ENCODE measurements around the gene TAS2R30. TPM values are rescaled to one million over a fixed set of nuclear protein-coding genes. Genes with fewer than 3 reads are reported as not detected.
A peak's percentile ranks its signal among the peaks of the same experiment; 100 is the strongest.
"Not testable (repeated sequence)": the region's sequence is repeated elsewhere in the genome, so short reads cannot be mapped to it uniquely, and the experiment has no call there.

Gene TAS2R30
- total RNA-seq, 2 experiments from 2014 or later = 3.1 to 3.3 TPM

DNA sequence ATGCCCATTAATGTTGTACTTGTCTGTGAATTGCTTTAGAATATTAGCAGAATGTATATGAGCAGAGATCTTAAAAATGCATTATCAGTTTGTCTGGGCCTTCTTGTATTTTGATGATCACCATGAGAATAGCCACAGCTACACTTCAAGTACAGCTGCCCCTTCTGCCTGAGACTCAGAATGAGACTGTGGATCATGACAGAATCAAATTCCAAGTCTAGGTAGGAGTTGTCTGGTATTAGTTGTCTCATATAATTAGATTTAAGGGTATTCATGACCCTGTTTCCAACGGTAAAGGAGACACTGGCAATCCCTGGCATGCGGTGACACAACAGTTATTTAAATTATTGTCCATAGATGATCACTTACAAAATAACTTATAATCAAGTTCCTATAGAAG is 18.3 kb upstream of the TAS2R30 start:
- DNase-seq = no peak
- POLR2A ChIA-PET = no interaction called here
- Mint-ChIP-seq H3K27ac (no peak overlapping the region), H3K36me3 (peaks cover 43% of the 10 kb centered on the region), H3K9me3 (peaks cover 19% of the 10 kb centered on the region), H3K4me1 (peaks cover 2% of the 10 kb centered on the region), H3K27me3 (no peaks in the 10 kb centered on the region), H3K4me3 (no peak overlapping the region)
- ATAC-seq (ENCODE audit: low read depth) = no peak

DNA sequence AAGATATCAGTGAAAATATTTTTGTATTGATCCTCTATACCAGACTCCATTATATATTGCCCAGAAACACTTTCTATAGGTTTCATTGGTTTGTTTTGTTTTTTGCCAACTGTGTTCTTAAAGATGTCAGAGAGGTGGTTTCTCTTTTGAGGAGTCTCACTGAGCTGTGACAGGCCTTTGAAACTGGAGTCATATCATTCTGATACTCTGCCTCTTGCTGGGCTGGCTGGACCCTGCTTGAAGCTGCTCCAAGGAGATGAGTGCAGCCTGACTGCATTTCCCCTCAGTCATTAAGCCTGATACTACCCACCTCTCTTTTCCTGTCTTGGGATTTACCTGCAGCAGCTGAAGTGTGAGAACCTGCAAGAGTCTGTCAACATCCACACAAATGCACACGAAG is 16.4 kb upstream of the TAS2R30 start:
- H3K9me3 Mint-ChIP-seq = peaks cover 11% of the 10 kb centered on the region
- POLR2A ChIA-PET = no interaction called here
- ATAC-seq (ENCODE audit: low read depth) = no peak
- no peaks in the 10 kb centered on the region for H3K27me3 Mint-ChIP-seq
- peaks cover 38% of the 10 kb centered on the region for H3K36me3 Mint-ChIP-seq
- no peak for DNase-seq
- H3K4me3 Mint-ChIP-seq = no peak overlapping the region
- H3K4me1 Mint-ChIP-seq = peaks cover 2% of the 10 kb centered on the region
- H3K27ac Mint-ChIP-seq = no peak overlapping the region

DNA sequence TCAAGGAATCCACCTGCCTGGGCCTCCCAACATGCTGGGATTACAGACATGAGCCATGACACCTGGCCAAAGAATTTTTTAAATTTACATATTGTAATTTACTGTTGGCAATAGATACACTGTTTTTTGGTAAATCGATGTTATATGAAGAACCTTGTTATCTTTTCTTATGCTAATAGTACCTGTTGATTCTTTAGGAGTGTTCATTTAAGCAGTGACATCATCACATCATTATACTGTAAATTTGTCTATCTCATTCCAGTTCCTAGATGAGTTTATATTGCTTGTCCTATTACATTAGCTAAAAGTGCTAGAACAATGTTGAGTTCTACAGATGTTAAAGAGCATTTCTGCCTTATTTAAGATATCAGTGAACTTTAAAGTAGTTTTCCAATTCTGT is 13.0 kb upstream of the TAS2R30 start:
- Mint-ChIP-seq H3K27ac (no peak overlapping the region), H3K4me1 (peaks cover 2% of the 10 kb centered on the region)
- no peak for ATAC-seq (ENCODE audit: low read depth)

DNA sequence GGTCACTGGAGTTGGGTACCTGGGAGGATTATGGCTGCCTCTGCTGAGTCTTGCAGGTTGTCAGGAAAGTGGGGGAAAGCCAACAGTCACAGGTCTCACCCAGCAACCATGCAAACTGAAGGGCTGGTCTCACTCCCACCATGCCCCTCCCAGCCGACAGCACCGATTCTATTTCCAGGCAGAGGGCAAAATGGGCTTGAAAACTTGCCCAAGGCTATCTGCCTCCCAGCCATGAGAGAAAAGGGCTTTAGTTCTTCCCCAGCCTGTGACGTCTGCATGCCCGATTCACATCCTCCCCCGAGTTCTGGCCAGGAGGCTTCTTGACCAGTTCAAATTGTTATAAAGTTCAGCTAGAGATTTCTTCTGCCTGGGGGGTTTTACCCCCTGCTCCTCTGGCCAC is 9.9 kb upstream of the TAS2R30 start:
- DNase-seq (no peak), ATAC-seq (ENCODE audit: low read depth) (no peak)
- H3K36me3 Mint-ChIP-seq = peaks cover 51% of the 10 kb centered on the region
- POLR2A ChIA-PET = no interaction called here
- H3K4me3 Mint-ChIP-seq = no peak overlapping the region
- peaks cover 5% of the 10 kb centered on the region for H3K9me3 Mint-ChIP-seq
- no peak overlapping the region for H3K27ac Mint-ChIP-seq
- no peaks in the 10 kb centered on the region for H3K4me1 Mint-ChIP-seq
- no peaks in the 10 kb centered on the region for H3K27me3 Mint-ChIP-seq

More for the DNA sequence above, 13.0 kb upstream of the TAS2R30 start:
- Mint-ChIP-seq H3K27me3 (no peaks in the 10 kb centered on the region), H3K36me3 (peaks cover 43% of the 10 kb centered on the region), H3K9me3 (peaks cover 10% of the 10 kb centered on the region), H3K4me3 (no peak overlapping the region)
- no peak for DNase-seq
- POLR2A ChIA-PET = no interaction called here

DNA sequence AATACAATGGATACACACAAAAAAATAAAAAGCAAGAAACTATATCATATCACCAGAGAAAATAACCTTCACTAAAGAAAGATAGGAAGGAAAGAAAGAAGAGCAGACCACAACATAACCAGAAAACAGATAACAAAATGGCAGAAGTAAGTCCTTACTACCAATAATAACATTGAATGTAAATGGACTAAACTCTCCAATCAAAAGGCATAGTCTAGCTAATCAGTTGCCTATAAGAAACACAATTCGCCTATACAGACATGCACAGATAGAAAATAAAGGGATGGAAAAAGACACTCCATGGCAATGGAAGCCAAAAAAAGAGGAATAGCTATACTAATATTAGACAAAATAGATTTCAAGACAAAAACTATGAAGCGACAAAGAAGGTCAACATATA is 8.9 kb upstream of the TAS2R30 start:
- H3K9me3 Mint-ChIP-seq = peaks cover 5% of the 10 kb centered on the region
- H3K36me3 Mint-ChIP-seq = peaks cover 50% of the 10 kb centered on the region
- no peak overlapping the region for H3K27ac Mint-ChIP-seq
- no peak overlapping the region for H3K4me3 Mint-ChIP-seq
- DNase-seq (no peak), ATAC-seq (ENCODE audit: low read depth) (no peak)
- POLR2A ChIA-PET = no interaction called here
- H3K4me1 Mint-ChIP-seq = no peaks in the 10 kb centered on the region
- H3K27me3 Mint-ChIP-seq = no peaks in the 10 kb centered on the region

DNA sequence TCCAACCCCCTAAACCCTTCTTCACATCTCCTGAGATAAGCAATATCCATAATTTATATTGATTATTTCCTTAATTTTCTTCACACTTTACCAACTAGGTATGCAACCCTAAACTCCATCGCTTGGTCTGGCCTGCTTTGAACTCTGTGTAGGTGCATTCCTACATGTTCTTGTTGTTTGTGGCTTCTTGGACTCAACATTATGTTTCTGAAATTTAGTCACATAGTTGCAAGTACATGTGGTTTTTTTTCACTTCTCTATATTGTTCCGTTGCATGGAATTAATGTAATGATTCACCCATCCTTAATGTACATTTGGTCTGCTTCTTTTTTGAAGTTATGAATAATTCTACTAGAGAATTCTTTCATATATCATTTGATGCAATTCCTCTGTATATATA is 1.6 kb upstream of the TAS2R30 start:
- Mint-ChIP-seq H3K9me3 (peaks cover 4% of the 10 kb centered on the region), H3K27ac (no peak overlapping the region), H3K27me3 (no peaks in the 10 kb centered on the region), H3K36me3 (peaks cover 45% of the 10 kb centered on the region), H3K4me1 (no peaks in the 10 kb centered on the region), H3K4me3 (no peak overlapping the region)
- no peak for ATAC-seq (ENCODE audit: low read depth)
- POLR2A ChIA-PET = no interaction called here
- DNase-seq = no peak

DNA sequence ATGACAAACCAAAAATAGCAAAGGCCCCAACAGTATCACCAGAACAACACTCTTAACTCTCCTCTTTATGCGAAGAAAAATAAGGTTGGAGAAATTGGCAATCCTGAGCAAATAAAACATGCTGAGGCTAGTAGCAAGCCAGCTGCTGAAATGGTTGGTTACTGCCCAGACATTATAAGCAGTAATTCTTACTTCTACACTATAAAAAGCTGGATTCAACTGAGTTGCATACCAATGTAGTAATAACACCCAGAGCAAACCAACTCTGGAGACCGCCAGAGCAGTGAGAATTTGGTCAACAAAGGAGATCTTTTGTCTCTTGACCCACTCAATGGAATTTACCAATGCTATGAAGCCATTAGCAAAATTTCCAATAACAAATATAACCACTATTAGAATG is 628 bp downstream of the TAS2R30 start:
- no peaks in the 10 kb centered on the region for H3K4me1 Mint-ChIP-seq
- POLR2A ChIA-PET = no interaction called here
- peaks cover 9% of the 10 kb centered on the region for H3K9me3 Mint-ChIP-seq

DNA sequence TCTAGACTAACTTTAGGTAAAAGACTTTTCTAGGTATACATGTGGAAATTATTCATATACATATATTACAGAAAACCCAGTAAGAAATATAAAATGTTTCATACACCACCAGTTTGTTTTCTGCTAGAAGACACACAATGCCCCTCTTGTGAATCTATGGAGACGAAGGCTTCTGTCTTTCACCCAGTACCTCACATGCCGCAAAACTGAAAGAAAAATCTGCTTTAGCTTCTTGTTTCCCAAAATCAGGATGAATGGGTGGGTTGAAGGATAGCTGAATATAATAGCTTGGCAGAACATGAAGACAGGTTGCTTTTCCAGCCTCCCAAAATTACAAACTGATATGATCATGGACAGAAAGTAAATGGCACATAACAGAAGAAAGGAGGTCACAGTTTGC is 1.3 kb downstream of the TAS2R30 start:
- DNase-seq = no peak
- H3K9me3 Mint-ChIP-seq = peaks cover 9% of the 10 kb centered on the region
- no peak for ATAC-seq (ENCODE audit: low read depth)
- no peaks in the 10 kb centered on the region for H3K4me1 Mint-ChIP-seq
- no peak overlapping the region for H3K4me3 Mint-ChIP-seq
- POLR2A ChIA-PET = no interaction called here
- no peak overlapping the region for H3K27ac Mint-ChIP-seq
- H3K36me3 Mint-ChIP-seq = peaks cover 50% of the 10 kb centered on the region
- H3K27me3 Mint-ChIP-seq = no peaks in the 10 kb centered on the region

More for the DNA sequence above, 628 bp downstream of the TAS2R30 start:
- Mint-ChIP-seq H3K4me3 (no peak overlapping the region), H3K36me3 (peaks cover 43% of the 10 kb centered on the region), H3K27me3 (no peaks in the 10 kb centered on the region), H3K27ac (no peak overlapping the region)
- no peak for DNase-seq
- no peak for ATAC-seq (ENCODE audit: low read depth)

DNA sequence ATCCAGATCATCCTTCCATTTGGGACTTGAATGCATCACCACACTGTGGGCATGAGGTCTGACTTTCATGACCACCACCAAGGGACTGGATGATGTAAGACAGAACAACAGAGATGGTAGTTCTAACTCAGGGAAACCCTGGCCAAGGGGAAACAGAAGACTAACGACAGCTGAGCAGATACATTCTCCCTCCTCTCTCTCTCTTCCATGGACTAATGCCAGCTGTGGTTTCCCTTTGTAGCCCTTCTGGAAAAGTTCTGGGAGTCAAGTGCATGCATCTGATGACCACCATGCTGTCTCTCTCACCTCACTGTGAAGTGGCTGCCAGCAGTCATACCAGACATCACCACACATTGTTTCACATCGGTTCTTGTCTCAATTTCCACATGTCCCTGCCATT is 3.4 kb downstream of the TAS2R30 start:
- Mint-ChIP-seq H3K27me3 (no peaks in the 10 kb centered on the region), H3K36me3 (peaks cover 49% of the 10 kb centered on the region), H3K27ac (no peak overlapping the region), H3K4me3 (no peak overlapping the region), H3K4me1 (no peaks in the 10 kb centered on the region), H3K9me3 (peaks cover 9% of the 10 kb centered on the region)
- POLR2A ChIA-PET = no interaction called here
- no peak for ATAC-seq (ENCODE audit: low read depth)
- DNase-seq = no peak

DNA sequence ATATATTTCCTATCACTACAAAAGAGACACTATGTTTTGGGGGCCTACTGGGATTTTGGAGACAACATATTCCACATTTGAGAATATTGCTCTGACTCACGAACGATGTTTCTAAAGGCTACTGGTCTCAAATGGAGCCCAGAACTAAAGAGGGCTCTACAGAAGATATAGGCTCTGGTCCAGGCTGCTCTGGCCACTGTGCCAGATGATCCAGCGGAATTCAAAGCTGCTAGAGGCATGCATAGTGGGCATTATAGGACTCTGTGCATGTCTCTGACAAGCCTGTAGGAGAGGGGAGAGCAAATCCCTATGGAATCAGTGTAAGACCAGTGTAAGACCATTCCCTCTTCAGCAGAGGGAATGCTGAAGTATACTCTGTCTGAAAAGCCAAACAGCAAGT is 4.1 kb downstream of the TAS2R30 start:
- no peak for ATAC-seq (ENCODE audit: low read depth)
- Mint-ChIP-seq H3K27ac (no peak overlapping the region), H3K9me3 (peaks cover 9% of the 10 kb centered on the region), H3K27me3 (no peaks in the 10 kb centered on the region), H3K4me1 (no peaks in the 10 kb centered on the region), H3K36me3 (peaks cover 44% of the 10 kb centered on the region), H3K4me3 (no peak overlapping the region)
- DNase-seq = no peak
- POLR2A ChIA-PET = no interaction called here

DNA sequence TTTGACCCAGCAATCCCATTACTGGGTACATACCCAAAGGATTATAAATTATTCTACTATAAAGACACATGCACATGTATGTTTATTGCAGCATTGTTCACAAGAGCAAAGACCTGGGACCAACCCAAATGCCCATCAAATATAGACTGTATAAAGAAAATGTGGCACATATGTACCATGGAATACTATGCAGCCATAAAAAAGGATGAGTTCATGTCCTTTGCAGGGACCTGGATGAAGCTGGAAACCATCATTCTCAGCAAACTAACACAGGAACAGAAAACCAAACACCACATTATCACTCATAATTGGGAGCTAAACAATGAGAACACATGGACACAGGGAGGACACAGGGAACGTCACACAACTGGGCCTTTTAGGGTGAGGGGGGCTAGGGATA is 20.3 kb downstream of the TAS2R30 start:
- DNase-seq; H3K4me3 Mint-ChIP-seq; H3K27me3 Mint-ChIP-seq; ATAC-seq (ENCODE audit: low read depth); POLR2A ChIA-PET; H3K27ac Mint-ChIP-seq: not testable (repeated sequence)
- peaks cover 13% of the 10 kb centered on the region for H3K4me1 Mint-ChIP-seq
- H3K36me3 Mint-ChIP-seq = peaks cover 77% of the 10 kb centered on the region
- peaks cover 35% of the 10 kb centered on the region for H3K9me3 Mint-ChIP-seq

DNA sequence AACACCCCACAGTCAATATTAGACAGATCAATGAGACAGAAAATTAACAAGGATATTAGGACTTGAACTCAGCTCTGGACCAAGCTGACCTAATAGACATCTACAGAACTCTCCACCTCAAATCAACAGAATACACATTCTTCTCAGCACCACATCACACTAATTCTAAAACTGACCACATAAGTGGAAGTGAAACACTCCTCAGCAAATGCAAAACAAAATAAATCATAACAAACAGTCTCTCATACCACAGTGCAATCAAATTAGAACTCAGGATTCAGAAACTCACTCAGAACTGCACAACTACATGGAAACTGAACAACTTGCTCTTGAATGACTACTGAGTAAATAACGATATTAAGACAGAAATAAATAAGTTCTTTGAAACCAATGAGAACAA is 23.2 kb downstream of the TAS2R30 start:
- DNase-seq; POLR2A ChIA-PET; H3K27ac Mint-ChIP-seq; H3K27me3 Mint-ChIP-seq; ATAC-seq (ENCODE audit: low read depth); H3K4me3 Mint-ChIP-seq: not testable (repeated sequence)
- Mint-ChIP-seq H3K9me3 (peaks cover 33% of the 10 kb centered on the region), H3K4me1 (peaks cover 12% of the 10 kb centered on the region), H3K36me3 (peaks cover 78% of the 10 kb centered on the region)

DNA sequence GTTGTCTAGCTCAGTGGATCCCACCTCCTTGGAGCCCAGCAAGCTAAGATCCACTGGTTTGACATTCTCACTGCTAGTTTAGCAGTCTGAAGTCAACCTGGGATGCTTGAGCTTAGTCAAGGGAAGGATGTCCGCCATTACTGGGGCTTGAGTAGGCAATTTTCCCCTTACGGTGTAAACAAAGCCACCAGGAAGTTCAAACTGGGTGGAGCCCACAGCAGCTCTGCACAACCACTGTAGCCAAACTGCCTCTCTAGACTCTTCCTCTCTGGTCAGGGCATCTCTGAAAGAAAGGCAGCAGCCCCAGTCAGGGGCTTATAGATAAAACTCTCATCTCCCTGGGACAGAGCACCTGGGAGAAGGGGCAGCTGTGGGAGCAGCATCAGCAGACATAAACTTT is 25.6 kb downstream of the TAS2R30 start:
- Mint-ChIP-seq H3K9me3 (peaks cover 33% of the 10 kb centered on the region), H3K4me3 (peak overlapping the region; percentile 29), H3K27me3 (no peaks in the 10 kb centered on the region), H3K4me1 (peaks cover 12% of the 10 kb centered on the region), H3K36me3 (peaks cover 67% of the 10 kb centered on the region), H3K27ac (no peak overlapping the region)
- POLR2A ChIA-PET = interaction anchor here (1.2 kb wide), 1 partner anchor 62 kb away, joined by 3 read pairs; the partner anchor contains the start of gene SMIM10L1
- DNase-seq (no peak), ATAC-seq (ENCODE audit: low read depth) (no peak)

DNA sequence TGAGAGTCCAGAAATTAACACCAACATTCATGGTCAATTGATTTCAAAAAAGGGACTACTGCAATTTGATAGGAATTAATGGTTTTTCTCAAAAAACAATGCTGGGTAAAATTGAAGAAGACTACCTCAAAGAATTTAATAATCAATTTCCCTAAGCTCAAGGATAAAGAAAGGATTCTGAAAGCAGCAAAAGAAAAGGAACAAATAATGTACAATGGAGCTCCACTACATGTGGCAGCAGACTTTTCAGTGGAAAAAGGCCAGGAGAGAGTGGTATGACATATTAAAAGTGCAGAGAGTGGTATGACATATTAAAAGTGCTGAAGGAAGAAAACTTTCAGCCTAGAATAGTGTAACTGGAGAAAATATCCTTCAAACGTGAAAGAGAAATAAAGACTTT is 26.7 kb downstream of the TAS2R30 start:
- ATAC-seq (ENCODE audit: low read depth) = no peak
- POLR2A ChIA-PET = no interaction called here
- H3K9me3 Mint-ChIP-seq = peaks cover 31% of the 10 kb centered on the region
- no peak overlapping the region for H3K27ac Mint-ChIP-seq
- H3K27me3 Mint-ChIP-seq = no peaks in the 10 kb centered on the region
- peaks cover 65% of the 10 kb centered on the region for H3K36me3 Mint-ChIP-seq
- H3K4me3 Mint-ChIP-seq = no peak overlapping the region
- peaks cover 12% of the 10 kb centered on the region for H3K4me1 Mint-ChIP-seq
- DNase-seq = no peak

DNA sequence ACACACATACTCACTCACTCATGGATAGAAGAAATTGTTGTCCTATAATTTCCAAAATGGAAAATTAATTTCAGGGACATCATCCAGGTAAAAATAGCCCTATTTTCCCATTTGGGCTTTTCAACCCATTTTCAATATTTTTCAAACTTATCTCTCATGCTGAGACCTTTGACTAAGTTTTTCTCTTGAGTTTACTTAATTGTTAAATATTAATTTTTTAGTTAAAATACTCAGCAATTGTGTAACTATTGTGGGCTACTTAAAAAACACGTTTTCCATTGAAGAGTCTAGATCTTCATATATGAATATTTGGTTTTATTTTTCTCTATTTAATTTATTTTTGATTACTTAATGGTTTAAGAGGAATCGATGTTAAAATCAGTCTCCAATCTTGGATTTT is 28.2 kb downstream of the TAS2R30 start:
- Mint-ChIP-seq H3K9me3 (peaks cover 22% of the 10 kb centered on the region), H3K4me1 (peaks cover 12% of the 10 kb centered on the region), H3K36me3 (peaks cover 59% of the 10 kb centered on the region), H3K4me3 (no peak overlapping the region), H3K27ac (no peak overlapping the region), H3K27me3 (no peaks in the 10 kb centered on the region)
- DNase-seq (no peak), ATAC-seq (ENCODE audit: low read depth) (no peak)
- POLR2A ChIA-PET = no interaction called here

All from activated naive CD8-positive, alpha-beta T cell treated with anti-CD3 and anti-CD28 coated beads, Interleukin-2, amount 10 ng/mL, durations not matched to agents 7 days and 5 days (primary cell).